ENCODE results near the gene SYF2.

Gene SYF2

GRCh38 chr1:25232866-25233784, 823 bp upstream of the SYF2 start:
- TF ChIP-seq GATA1 (IDR thresholded peaks at IDR 0.05; ENCODE audit: low read depth, low read length) (peak; percentile 72), POLR2A (IDR thresholded peaks at IDR 0.05; ENCODE audit: low read length) (peak; percentile 86)
- DNase-seq, result peak; percentile 97 to 99

- DNase-seq, result peak in 1 of 2 experiments; percentile 45
- TF ChIP-seq POLR2A (IDR thresholded peaks at IDR 0.05; ENCODE audit: low read length) (no peak), GATA1 (IDR thresholded peaks at IDR 0.05; ENCODE audit: low read depth, low read length) (no peak)
Observed at GRCh38 chr1:25223471-25223870, 8.8 kb downstream of the SYF2 start.

GRCh38 chr1:25222606-25223005, 9.7 kb downstream of the SYF2 start:
- no peak for TF ChIP-seq POLR2A (IDR thresholded peaks at IDR 0.05; ENCODE audit: low read length)
- no peak for TF ChIP-seq GATA1 (IDR thresholded peaks at IDR 0.05; ENCODE audit: low read depth, low read length)
- DNase-seq, result no peak

GRCh38 chr1:25220666-25221065, 11.6 kb downstream of the SYF2 start:
- no peak for DNase-seq
- no peak for TF ChIP-seq GATA1 (IDR thresholded peaks at IDR 0.05; ENCODE audit: low read depth, low read length)
- TF ChIP-seq POLR2A (IDR thresholded peaks at IDR 0.05; ENCODE audit: low read length), result no peak

- TF ChIP-seq POLR2A (IDR thresholded peaks at IDR 0.05; ENCODE audit: low read length) (no peak), GATA1 (IDR thresholded peaks at IDR 0.05; ENCODE audit: low read depth, low read length) (no peak)
- DNase-seq, result no peak
Observed at GRCh38 chr1:25219661-25220251, 12.5 kb downstream of the SYF2 start.

- TF ChIP-seq GATA1 (IDR thresholded peaks at IDR 0.05; ENCODE audit: low read depth, low read length) (no peak), POLR2A (IDR thresholded peaks at IDR 0.05; ENCODE audit: low read length) (no peak)
- no peak for DNase-seq
Observed at GRCh38 chr1:25217598-25218232, 14.6 kb downstream of the SYF2 start.

- TF ChIP-seq GATA1 (IDR thresholded peaks at IDR 0.05; ENCODE audit: low read depth, low read length), result no peak
- no peak for TF ChIP-seq POLR2A (IDR thresholded peaks at IDR 0.05; ENCODE audit: low read length)
- peak; percentile 53 to 55 for DNase-seq
Observed at GRCh38 chr1:25217015-25217414, 15.3 kb downstream of the SYF2 start.

- no peak for DNase-seq
Observed at GRCh38 chr1:25216123-25216522, 16.2 kb downstream of the SYF2 start.

GRCh38 chr1:25212725-25213124, 19.6 kb downstream of the SYF2 start:
- TF ChIP-seq POLR2A (IDR thresholded peaks at IDR 0.05; ENCODE audit: low read length) (no peak), GATA1 (IDR thresholded peaks at IDR 0.05; ENCODE audit: low read depth, low read length) (no peak)
- DNase-seq, result no peak

More at GRCh38 chr1:25216123-25216522, 16.2 kb downstream of the SYF2 start:
- TF ChIP-seq GATA1 (IDR thresholded peaks at IDR 0.05; ENCODE audit: low read depth, low read length), result no peak
- TF ChIP-seq POLR2A (IDR thresholded peaks at IDR 0.05; ENCODE audit: low read length), result no peak

- TF ChIP-seq POLR2A (IDR thresholded peaks at IDR 0.05; ENCODE audit: low read length) (no peak), GATA1 (IDR thresholded peaks at IDR 0.05; ENCODE audit: low read depth, low read length) (no peak)
- no peak for DNase-seq
Observed at GRCh38 chr1:25210728-25211127, 21.6 kb downstream of the SYF2 start.

GRCh38 chr1:25209516-25209915, 22.8 kb downstream of the SYF2 start:
- DNase-seq, result no peak
- TF ChIP-seq POLR2A (IDR thresholded peaks at IDR 0.05; ENCODE audit: low read length) (no peak), GATA1 (IDR thresholded peaks at IDR 0.05; ENCODE audit: low read depth, low read length) (no peak)

GRCh38 chr1:25208561-25209222, 23.6 kb downstream of the SYF2 start:
- DNase-seq, result no peak
- TF ChIP-seq GATA1 (IDR thresholded peaks at IDR 0.05; ENCODE audit: low read depth, low read length), result no peak
- no peak for TF ChIP-seq POLR2A (IDR thresholded peaks at IDR 0.05; ENCODE audit: low read length)

GRCh38 chr1:25208092-25208491, 24.2 kb downstream of the SYF2 start:
- no peak for DNase-seq
- TF ChIP-seq POLR2A (IDR thresholded peaks at IDR 0.05; ENCODE audit: low read length), result no peak
- TF ChIP-seq GATA1 (IDR thresholded peaks at IDR 0.05; ENCODE audit: low read depth, low read length), result no peak

- DNase-seq, result no peak
- TF ChIP-seq POLR2A (IDR thresholded peaks at IDR 0.05; ENCODE audit: low read length), result no peak
- no peak for TF ChIP-seq GATA1 (IDR thresholded peaks at IDR 0.05; ENCODE audit: low read depth, low read length)
Observed at GRCh38 chr1:25206201-25206600, 26.1 kb downstream of the SYF2 start.

Measured in erythroblast (primary cell).